Ovary (tissue), 9 donors: Measurements from ENCODE around the gene MAPKAPK2. TPM values are rescaled to one million over a fixed set of nuclear protein-coding genes. Genes with fewer than 3 reads are reported as not detected.

ENCODE experiments used
- DNase-seq, 5 donors: peaks; one replicate each; pipeline ENCODE4 v3.0.0-alpha.2; 2019 to 2020
- H3K27ac ChIP-seq, 2 donors: fragments of 200-600 bp; one replicate each; pipeline versions ENCODE4 v1.5.1 to v1.8.0; 2019 to 2022
- H3K27me3 ChIP-seq: fragments of 200-600 bp; one replicate; pipeline ENCODE4 v1.8.0; 2022
- H3K36me3 ChIP-seq: fragments of 200-600 bp; sonication (generic); one replicate; pipeline ENCODE4 v1.5.1; 2019
- H3K4me1 ChIP-seq: one replicate; pipeline ENCODE4 v1.8.1; 2013; ENCODE audit warnings: mild to moderate bottlenecking, moderate library complexity; ENCODE audit not compliant: insufficient read depth
- H3K4me3 ChIP-seq: fragments of 200-600 bp; sonication (generic); one replicate; pipeline ENCODE4 v1.5.1; 2017
- H3K9me3 ChIP-seq, 2 donors: fragments of 200-600 bp in 1 of 2; sonication (generic) in 1 of 2; one replicate each; pipeline versions ENCODE4 v1.5.1 to v1.8.1; 2013 to 2019; ENCODE audit warnings: mild to moderate bottlenecking in 1 of 2, moderate library complexity in 1 of 2
- CTCF ChIP-seq, 3 donors: fragments of 450-650 bp in 2 of 3; fragments of 200-600 bp in 1 of 3; IDR thresholded peaks; one replicate each; pipeline versions ENCODE4 v1.5.1 to v1.8.0; 2016 to 2022; ENCODE audit warnings: antibody characterized with exemption in 3 of 3, mild to moderate bottlenecking in 1 of 3
- EP300 ChIP-seq: sonication (generic); formaldehyde crosslinking; IDR thresholded peaks from one replicate; pipeline ENCODE4 v1.6.1; 2017; ENCODE audit warnings: antibody characterized with exemption
- POLR2A ChIP-seq: fragments of 450-650 bp; IDR thresholded peaks from one replicate; pipeline ENCODE4 v1.6.1; 2017; ENCODE audit warnings: antibody characterized with exemption, mild to moderate bottlenecking, moderate library complexity
- WGBS, 3 donors: extraction: QIAGEN DNeasy Blood & Tissue Kit in 1 of 3; methylation state at CpG; one replicate each; pipeline versions ENCODE4 v1.1.5 to v1.1.7; 2013 to 2017; 5-methylcytosine and 5-hydroxymethylcytosine counted together
- intact Hi-C, 4 donors: fragments of 100-400 bp; cut with DNase I; formaldehyde crosslinking; loops; one replicate each; pipeline versions ENCODE4 v1.11.0 to v1.15.1; 2022 to 2023
- polyA plus RNA-seq, 2 donors: library from polyadenylated mRNA; stranded (reverse); fragments of 200-250 nt in 1 of 2; fragments of 350-450 nt in 1 of 2; fragmentation: Illumina TruSeq in 1 of 2; extraction: RNeasy Lipid Tissue Mini Kit (QIAGEN cat#74804) in 1 of 2; gene quantifications; one replicate each; pipeline ENCODE4 v1.2.3, GENCODE V29; 2013 to 2014
- total RNA-seq, 7 donors: library from RNA; depleted of rRNA in 2 of 7; stranded (reverse); fragments of >200 nt in 2 of 7; fragmentation: NEBNext Ultra II Directional in 3 of 7; extraction: Animal tissue kit (Norgen Biotek cat#: 25700) in 3 of 7; gene quantifications; one replicate each; pipeline versions ENCODE4 v1.1.0 to v1.2.4, GENCODE V29; 2016 to 2023
- donor health status: DM: no; HTN: no; CAD: no; lungs with moderate emphysema.
- donor health status: DM: no; HTN: no; CAD: no.
- donor health status: Bipolar disorder and iron deficiency.
- donor health status: DM: yes; HTN: yes; CAD: no.
- donor health status: DM: no; HTN: no; CAD: no.
- donor health status: DM: yes; HTN: yes; CAD: no.

MAPKAPK2 gene
- total and polyA plus RNA-seq, 9 donors: 28.4 to 71.2 (median 64.7) TPM

- H3K4me3 ChIP-seq: no peak overlapping the region
- no peak for DNase-seq
- H3K27ac ChIP-seq: no peak overlapping the region
- intact Hi-C loops: no loop called here
- no peaks in the 10 kb centered on the region for H3K9me3 ChIP-seq
- H3K4me1 ChIP-seq: no peaks in the 10 kb centered on the region
- WGBS, 3 donors: 71 to 79% (median 75%) methylated on average over 4 of the region's 4 CpGs
- no peaks in the 10 kb centered on the region for H3K27me3 ChIP-seq
- TF ChIP-seq EP300 (no peak), POLR2A (no peak), CTCF (IDR thresholded peaks at IDR 0.05) (no peak)
- H3K36me3 ChIP-seq: no peaks in the 10 kb centered on the region
Measured at GRCh38 chr1:206744683-206745082, 60.0 kb downstream of the MAPKAPK2 start.

GRCh38 chr1:206745301-206745700, 60.6 kb downstream of the MAPKAPK2 start:
- DNase-seq: no peak
- H3K36me3 ChIP-seq: no peaks in the 10 kb centered on the region
- no peaks in the 10 kb centered on the region for H3K27me3 ChIP-seq
- H3K4me3 ChIP-seq: no peak overlapping the region
- no peak overlapping the region for H3K27ac ChIP-seq
- intact Hi-C loops: no loop called here
- no peaks in the 10 kb centered on the region for H3K4me1 ChIP-seq
- WGBS, 3 donors: 25 to 57% (median 32%) methylated on average over 1 of the region's 1 CpG
- H3K9me3 ChIP-seq: no peaks in the 10 kb centered on the region
- TF ChIP-seq EP300 (no peak), POLR2A (no peak), CTCF (IDR thresholded peaks at IDR 0.05) (no peak)

GRCh38 chr1:206748348-206749030, 63.8 kb downstream of the MAPKAPK2 start:
- H3K27ac ChIP-seq: no peak overlapping the region
- 68 to 80% (median 76%) methylated on average over 3 of the region's 3 CpGs for WGBS, 3 donors
- intact Hi-C loops: no loop called here
- no peaks in the 10 kb centered on the region for H3K27me3 ChIP-seq
- TF ChIP-seq POLR2A: no peak
- no peak for TF ChIP-seq EP300
- no peak for TF ChIP-seq CTCF (IDR thresholded peaks at IDR 0.05)
- DNase-seq: no peak
- no peak overlapping the region for H3K4me3 ChIP-seq
- no peaks in the 10 kb centered on the region for H3K9me3 ChIP-seq
- H3K36me3 ChIP-seq: no peaks in the 10 kb centered on the region
- no peaks in the 10 kb centered on the region for H3K4me1 ChIP-seq

GRCh38 chr1:206751891-206752290, 67.2 kb downstream of the MAPKAPK2 start:
- no peaks in the 10 kb centered on the region for H3K36me3 ChIP-seq
- intact Hi-C loops: no loop called here
- H3K27ac ChIP-seq: no peak overlapping the region
- TF ChIP-seq EP300 (no peak), POLR2A (no peak)
- H3K4me3 ChIP-seq: no peak overlapping the region
- no peaks in the 10 kb centered on the region for H3K27me3 ChIP-seq
- H3K4me1 ChIP-seq: no peaks in the 10 kb centered on the region
- WGBS, 3 donors: 80 to 87% (median 82%) methylated on average over 5 of the region's 5 CpGs
- no peaks in the 10 kb centered on the region for H3K9me3 ChIP-seq
- no peak for DNase-seq

- intact Hi-C loops: no loop called here
- no peak for DNase-seq
- Histone ChIP-seq H3K9me3 (no peaks in the 10 kb centered on the region), H3K36me3 (no peaks in the 10 kb centered on the region), H3K27me3 (no peaks in the 10 kb centered on the region), H3K27ac (no peak overlapping the region), H3K4me1 (no peaks in the 10 kb centered on the region), H3K4me3 (no peak overlapping the region)
- 91 to 94% (median 93%) methylated on average over 2 of the region's 2 CpGs for WGBS, 3 donors
- TF ChIP-seq CTCF (IDR thresholded peaks at IDR 0.05) (no peak), POLR2A (no peak), EP300 (no peak)
Measured at GRCh38 chr1:206752481-206752880, 67.8 kb downstream of the MAPKAPK2 start.
